HCT116 (cell line): ENCODE data around the gene PDE4B. TPM values are rescaled to one million over a fixed set of nuclear protein-coding genes. Genes with fewer than 3 reads are reported as not detected.

Experiments used
- ATAC-seq: fragments of 200-7000 bp; cut with Tn5 transposase; 2 replicates; pipeline ENCODE4 v1.9.1; 2020; ENCODE audit warnings: mild to moderate bottlenecking, moderate library complexity
- BruUV-seq: library from RNA; stranded (reverse); fragments of 400-500 nt; replicated peaks from 2 replicates; lab custom pipeline; 2021; lab: Mats Ljungman, UMichigan
- CTCF ChIA-PET: fragments of 300-600 bp; sonication (Branson Sonifier 250); formaldehyde crosslinking; loops from one replicate; lab custom pipeline; 2021; ENCODE audit warnings: antibody characterized with exemption; lab: Charles Lee
- POLR2A ChIA-PET: fragments of 300-600, 350-600 bp; sonication (Branson Sonifier 250); formaldehyde crosslinking; loops from one replicate; lab custom pipeline; 2021; ENCODE audit warnings: antibody characterized with exemption; lab: Charles Lee
- RAD21 ChIA-PET, 2 experiments: fragments of 300-600 bp; sonication (Branson Sonifier 250); formaldehyde crosslinking; loops; one replicate each; lab custom pipeline; 2023; ENCODE audit warnings: low total read pairs in 2 of 2; ENCODE audit not compliant: uncharacterized antibody in 2 of 2, unreplicated experiment in 2 of 2, low non-redundant PET in 1 of 2; lab: Charles Lee
- DNase-seq: peaks from one replicate; pipeline ENCODE4 v3.0.0-alpha.2; 2010; ENCODE audit warnings: low read depth, low spot score
- H2AFZ ChIP-seq: fragments of 200-600 bp; shearing (Covaris generic), sonication (generic); 2 replicates; pipeline ENCODE4 v1.6.1; 2017; ENCODE audit warnings: low read depth, mixed run types, mixed read lengths, antibody characterized with exemption, low read length; ENCODE audit not compliant: poor library complexity, severe bottlenecking
- H3K27ac ChIP-seq: 2 replicates; pipeline ENCODE4 v1.5.1; 2012; ENCODE audit warnings: low read depth, low read length
- H3K27me3 ChIP-seq: fragments of 200-600 bp; sonication (generic); 2 replicates; pipeline ENCODE4 v1.6.1; 2016; ENCODE audit warnings: mixed run types, low read length, mixed read lengths; ENCODE audit not compliant: insufficient read depth
- H3K36me3 ChIP-seq, 2 experiments: fragments of 200-500 bp in 1 of 2; fragments of 200-600 bp in 1 of 2; sonication (Bioruptor generic) in 1 of 2; sonication (generic) in 1 of 2; 2 replicates each; pipeline versions ENCODE4 v1.5.1 to v1.6.1; 2014 to 2016; ENCODE audit warnings: low read length in 2 of 2, inconsistent platforms in 1 of 2, mixed read lengths in 1 of 2, mixed run types in 1 of 2; ENCODE audit not compliant: insufficient read depth in 2 of 2, control insufficient read depth in 1 of 2
- H3K4me1 ChIP-seq, 2 experiments: fragments of 200-600 bp in 1 of 2; sonication (generic) in 1 of 2; 2 replicates each; pipeline versions ENCODE4 v1.5.1 to v1.6.1; 2012 to 2017; ENCODE audit warnings: low read length in 2 of 2, inconsistent platforms in 1 of 2, mild to moderate bottlenecking in 1 of 2, mixed read lengths in 1 of 2, mixed run types in 1 of 2, moderate library complexity in 1 of 2; ENCODE audit not compliant: insufficient read depth in 2 of 2, control insufficient read depth in 1 of 2
- H3K4me2 ChIP-seq: fragments of 200-600 bp; sonication (generic); 2 replicates; pipeline ENCODE4 v1.6.1; 2017; ENCODE audit warnings: mixed run types, low read length, mixed read lengths
- H3K4me3 ChIP-seq, 2 experiments: fragments of 200-600 bp in 1 of 2; sonication (generic) in 1 of 2; replicated peaks in 1 of 2; 2 replicates each; pipeline ENCODE4 v1.5.1; 2011 to 2016; ENCODE audit warnings: low read length in 2 of 2, control low read depth in 1 of 2, low read depth in 1 of 2, mild to moderate bottlenecking in 1 of 2, mixed read lengths in 1 of 2, mixed run types in 1 of 2
- H3K79me2 ChIP-seq: fragments of 200-600 bp; sonication (generic); 2 replicates; pipeline ENCODE4 v1.6.1; 2017; ENCODE audit warnings: mild to moderate bottlenecking, mixed run types, low read length, moderate library complexity, mixed read lengths; ENCODE audit not compliant: insufficient read depth
- H3K9ac ChIP-seq: fragments of 200-600 bp; sonication (generic); 2 replicates; pipeline ENCODE4 v1.6.1; 2016; ENCODE audit warnings: low read length, mixed read lengths
- H3K9me2 ChIP-seq: fragments of 200-600 bp; sonication (generic), shearing (Covaris generic); 2 replicates; pipeline ENCODE4 v1.6.1; 2017; ENCODE audit warnings: mixed run types, mild to moderate bottlenecking, moderate library complexity; ENCODE audit not compliant: insufficient read depth
- H3K9me3 ChIP-seq, 2 experiments: fragments of 200-500 bp in 1 of 2; fragments of 200-600 bp in 1 of 2; sonication (Bioruptor generic) in 1 of 2; sonication (generic) in 1 of 2; 2 replicates each; pipeline ENCODE4 v1.6.1; 2014 to 2017; ENCODE audit warnings: low read length in 2 of 2, mixed read lengths in 2 of 2, inconsistent platforms in 1 of 2, low read depth in 1 of 2, mild to moderate bottlenecking in 1 of 2, mixed run types in 1 of 2, moderate library complexity in 1 of 2; ENCODE audit not compliant: control insufficient read depth in 1 of 2, insufficient read depth in 1 of 2
- H4K20me1 ChIP-seq: fragments of 200-600 bp; sonication (generic), shearing (Covaris generic); 2 replicates; pipeline ENCODE4 v1.6.1; 2017; ENCODE audit warnings: mixed run types, mild to moderate bottlenecking, moderate library complexity; ENCODE audit not compliant: insufficient read depth
- ATF3 ChIP-seq: IDR thresholded peaks from 2 replicates; pipeline ENCODE4 v1.6.1; 2012
- CBX3 ChIP-seq: IDR thresholded peaks from 2 replicates; pipeline ENCODE4 v1.6.1; 2012; ENCODE audit warnings: low read depth
- EGR1 ChIP-seq: IDR thresholded peaks from 2 replicates; pipeline ENCODE4 v1.6.1; 2012; ENCODE audit warnings: low read depth
- ELF1 ChIP-seq: IDR thresholded peaks from 2 replicates; pipeline ENCODE4 v1.6.1; 2012; ENCODE audit warnings: low read depth, borderline replicate concordance
- MAX ChIP-seq: IDR thresholded peaks from 2 replicates; pipeline ENCODE4 v1.6.1; 2012
- POLR2A ChIP-seq: IDR thresholded peaks from 2 replicates; pipeline ENCODE4 v1.7.0; 2011; ENCODE audit warnings: borderline replicate concordance; ENCODE audit not compliant: insufficient read depth, insufficient read length; ENCODE audit errors: extremely low read depth
- POLR2AphosphoS5 ChIP-seq: IDR thresholded peaks from 2 replicates; pipeline ENCODE4 v1.6.1; 2011; ENCODE audit warnings: mild to moderate bottlenecking, low read depth, low read length, moderate library complexity
- RAD21 ChIP-seq: IDR thresholded peaks from 2 replicates; pipeline ENCODE4 v1.6.1; 2012; ENCODE audit warnings: low read depth, mild to moderate bottlenecking
- REST ChIP-seq: IDR thresholded peaks from 2 replicates; pipeline ENCODE4 v1.6.1; 2012; ENCODE audit warnings: low read depth
- SIN3A ChIP-seq: IDR thresholded peaks from 2 replicates; pipeline ENCODE4 v1.6.1; 2012; ENCODE audit warnings: low read depth
- SRF ChIP-seq: IDR thresholded peaks from 2 replicates; pipeline ENCODE4 v1.6.1; 2012; ENCODE audit warnings: low read depth
- YY1 ChIP-seq: IDR thresholded peaks from 2 replicates; pipeline ENCODE4 v1.6.1; 2011; ENCODE audit warnings: low read length, low read depth, moderate library complexity, mild to moderate bottlenecking; ENCODE audit not compliant: insufficient replicate concordance; ENCODE audit errors: extremely low read depth
- ZBTB33 ChIP-seq: IDR thresholded peaks from 2 replicates; pipeline ENCODE4 v1.6.1; 2011; ENCODE audit warnings: mild to moderate bottlenecking, low read length, moderate library complexity; ENCODE audit not compliant: insufficient replicate concordance; ENCODE audit errors: extremely low read depth
- ZFX ChIP-seq: fragments of 450-650 bp; IDR thresholded peaks from 2 replicates; pipeline ENCODE4 v1.6.1; 2017
- intact Hi-C: fragments of 100-400 bp; cut with micrococcal nuclease; formaldehyde crosslinking; loops from 2 replicates; pipeline ENCODE4 v1.10.0; 2022
- total RNA-seq: library from RNA; stranded (reverse); gene quantifications from one replicate; pipeline ENCODE4 v1.2.1, GENCODE V29; 2021; ENCODE audit not compliant: unreplicated experiment

Gene PDE4B
- total RNA-seq, 1 experiment from 2014 or later, result 76.9 TPM

- no peak for TF ChIP-seq SIN3A
- Histone ChIP-seq H3K4me3 (no peak overlapping the region), H3K27ac (peak overlapping the region; percentile 96), H3K9me2 (no peaks in the 10 kb centered on the region), H3K9ac (no peak overlapping the region), H4K20me1 (no peaks in the 10 kb centered on the region), H2AFZ (no peak overlapping the region), H3K36me3 (peaks cover 21 to 53% of the 10 kb centered on the region in 2 experiments), H3K4me1 (peaks cover 78 to 83% of the 10 kb centered on the region in 2 experiments), H3K4me2 (peak overlapping the region; percentile 0; the same call in 1 of the 2 replicates), H3K79me2 (peaks cover 100% of the 10 kb centered on the region), H3K9me3 (no peaks in the 10 kb centered on the region), H3K27me3 (no peaks in the 10 kb centered on the region)
- ATAC-seq (no peak), DNase-seq (no peak)
- intact Hi-C loops, result no loop called here
- no TSS peak for BruUV-seq
- ChIA-PET RAD21 (no interaction called here), POLR2A (interaction anchor here (1.0 kb wide), 1 partner anchor 11 kb away, joined by 3 read pairs; no protein-coding TSS in a partner anchor), CTCF (no interaction called here)
Observed at GRCh38 chr1:66357021-66357420, 564.3 kb downstream of the PDE4B start.

GRCh38 chr1:66357478-66358197 is 564.9 kb downstream of the PDE4B start:
- Histone ChIP-seq H3K9me2 (no peaks in the 10 kb centered on the region), H3K27ac (peak overlapping the region; percentile 96), H3K27me3 (no peaks in the 10 kb centered on the region), H3K4me1 (peaks cover 72 to 76% of the 10 kb centered on the region in 2 experiments), H3K79me2 (peaks cover 100% of the 10 kb centered on the region), H2AFZ (no peak overlapping the region), H3K9ac (no peak overlapping the region), H3K9me3 (no peaks in the 10 kb centered on the region), H3K36me3 (peaks cover 26 to 58% of the 10 kb centered on the region in 2 experiments), H4K20me1 (no peaks in the 10 kb centered on the region), H3K4me2 (no peak overlapping the region), H3K4me3 (no peak overlapping the region)
- BruUV-seq, result no TSS peak
- CTCF ChIA-PET, result no interaction called here
- no peak for ATAC-seq
- RAD21 ChIA-PET, result no interaction called here
- POLR2A ChIA-PET, result no interaction called here
- intact Hi-C loops, result no loop called here
- no peak for DNase-seq
- TF ChIP-seq MAX, result no peak
- TF ChIP-seq SRF, result no peak
- TF ChIP-seq RAD21, result no peak
- TF ChIP-seq CBX3, result no peak
- no peak for TF ChIP-seq SIN3A
- no peak for TF ChIP-seq YY1
- no peak for TF ChIP-seq REST
- TF ChIP-seq EGR1, result no peak
- TF ChIP-seq ZBTB33, result no peak
- TF ChIP-seq ATF3, result no peak
- TF ChIP-seq POLR2AphosphoS5, result no peak
- TF ChIP-seq ELF1, result no peak
- TF ChIP-seq ZFX, result no peak
- no peak for TF ChIP-seq POLR2A
